Brain microvascular endothelial cell (primary cell): Measurements from ENCODE around the gene IFT81.
"Not testable (repeated sequence)": the region's sequence is repeated elsewhere in the genome, so short reads cannot be mapped to it uniquely, and the experiment has no call there.

ENCODE experiments used
- DNase-seq: peaks from one replicate; pipeline ENCODE4 v3.0.0-alpha.2; 2020
- H3K27ac ChIP-seq: fragments of 250-450 bp; sonication (Bioruptor Pico); 2 replicates; pipeline ENCODE4 v1.5.1; 2020; ENCODE audit warnings: mild to moderate bottlenecking, moderate library complexity
- H3K27me3 ChIP-seq: fragments of 250-450 bp; sonication (Bioruptor Pico); replicated peaks from 2 replicates; pipeline ENCODE4 v1.5.1; 2020; ENCODE audit warnings: mild to moderate bottlenecking
- H3K36me3 ChIP-seq: fragments of 250-450 bp; sonication (Bioruptor Pico); replicated peaks from 2 replicates; pipeline ENCODE4 v1.5.1; 2020; ENCODE audit warnings: mild to moderate bottlenecking
- H3K4me3 ChIP-seq: 2 replicates; pipeline ENCODE4 v1.5.1; 2011; ENCODE audit warnings: low read depth, mild to moderate bottlenecking, control low read depth, low read length, moderate library complexity
- in situ Hi-C: cut with HindIII; loops from 2 replicates; pipeline ENCODE4 v1.10.0; 2017; ENCODE audit warnings: low sequenced_read_pairs, low pct_ligation_motif_present
- TF ChIP-seq, protein P1 (sequence below): IDR thresholded peaks from 2 replicates; pipeline ENCODE4 v1.5.1; 2011; ENCODE audit warnings: low read depth, mild to moderate bottlenecking, moderate library complexity, low read length, control low read depth, inconsistent platforms; ENCODE audit errors: missing control alignments

The IFT81 gene

DNA sequence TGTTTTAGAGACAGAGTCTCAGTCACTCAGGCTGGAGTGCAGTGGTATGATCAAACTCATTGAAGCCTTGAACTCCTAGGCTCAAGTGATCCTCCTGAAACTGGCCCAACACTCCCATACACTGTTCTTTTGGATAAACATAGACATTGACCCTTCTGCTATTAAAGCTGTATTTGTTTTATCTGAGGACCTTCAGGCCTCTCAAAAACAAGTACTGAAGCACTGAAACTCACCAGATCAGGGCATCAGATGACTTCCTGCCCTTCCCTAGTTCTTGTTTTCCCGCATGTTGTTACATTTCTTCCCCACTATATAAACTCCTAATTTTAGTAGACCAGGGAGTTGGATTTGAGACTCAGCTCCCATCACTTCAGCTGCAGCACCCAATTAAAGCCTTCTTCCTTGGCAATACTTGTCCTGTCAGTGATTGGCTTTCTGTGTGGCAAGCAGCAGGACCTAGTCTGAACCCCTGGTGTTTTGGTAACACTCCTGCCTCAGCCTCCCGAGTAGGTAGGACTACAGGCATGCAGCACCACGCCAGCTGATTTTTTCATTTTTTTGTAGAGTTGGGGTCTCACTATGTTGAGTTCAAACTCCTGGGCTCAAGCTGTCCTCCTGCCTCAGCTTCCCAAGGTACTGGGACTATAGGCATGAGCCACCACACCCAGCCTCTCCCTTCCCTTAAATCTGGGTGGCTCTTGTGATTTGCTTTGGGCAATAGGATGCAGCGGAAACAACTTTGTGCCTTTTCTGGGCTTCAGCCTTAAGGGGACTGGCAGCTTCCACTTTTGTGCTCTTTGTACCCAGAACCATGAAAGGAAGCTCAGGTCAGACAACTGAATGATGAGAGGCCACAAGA, 12.5 kb upstream of the IFT81 start:
- Histone ChIP-seq H3K4me3 (no peak overlapping the region), H3K27ac (no peak overlapping the region), H3K27me3 (no peaks in the 10 kb centered on the region), H3K36me3 (no peaks in the 10 kb centered on the region)
- TF ChIP-seq, protein P1, sequence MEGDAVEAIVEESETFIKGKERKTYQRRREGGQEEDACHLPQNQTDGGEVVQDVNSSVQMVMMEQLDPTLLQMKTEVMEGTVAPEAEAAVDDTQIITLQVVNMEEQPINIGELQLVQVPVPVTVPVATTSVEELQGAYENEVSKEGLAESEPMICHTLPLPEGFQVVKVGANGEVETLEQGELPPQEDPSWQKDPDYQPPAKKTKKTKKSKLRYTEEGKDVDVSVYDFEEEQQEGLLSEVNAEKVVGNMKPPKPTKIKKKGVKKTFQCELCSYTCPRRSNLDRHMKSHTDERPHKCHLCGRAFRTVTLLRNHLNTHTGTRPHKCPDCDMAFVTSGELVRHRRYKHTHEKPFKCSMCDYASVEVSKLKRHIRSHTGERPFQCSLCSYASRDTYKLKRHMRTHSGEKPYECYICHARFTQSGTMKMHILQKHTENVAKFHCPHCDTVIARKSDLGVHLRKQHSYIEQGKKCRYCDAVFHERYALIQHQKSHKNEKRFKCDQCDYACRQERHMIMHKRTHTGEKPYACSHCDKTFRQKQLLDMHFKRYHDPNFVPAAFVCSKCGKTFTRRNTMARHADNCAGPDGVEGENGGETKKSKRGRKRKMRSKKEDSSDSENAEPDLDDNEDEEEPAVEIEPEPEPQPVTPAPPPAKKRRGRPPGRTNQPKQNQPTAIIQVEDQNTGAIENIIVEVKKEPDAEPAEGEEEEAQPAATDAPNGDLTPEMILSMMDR = no peak
- in situ Hi-C loops = no loop called here
- no peak for DNase-seq

DNA sequence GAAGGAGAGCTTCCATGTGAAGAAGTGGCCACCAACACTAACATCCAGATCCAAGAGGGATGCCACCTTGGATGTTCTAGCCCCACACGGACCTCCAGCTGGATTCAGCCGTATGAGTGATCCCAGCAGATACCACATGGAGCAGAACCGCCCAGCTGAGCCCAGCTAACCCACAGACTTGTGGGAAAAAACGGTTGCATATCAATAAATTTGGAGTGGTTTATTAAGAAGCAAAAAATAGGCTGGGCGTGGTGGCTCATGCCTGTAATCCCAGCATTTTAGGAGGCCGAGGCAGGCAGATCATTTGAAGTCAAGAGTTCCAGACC, 11.9 kb upstream of the IFT81 start:
- no peak overlapping the region for H3K4me3 ChIP-seq
- H3K27me3 ChIP-seq = no peaks in the 10 kb centered on the region
- H3K36me3 ChIP-seq = no peaks in the 10 kb centered on the region
- in situ Hi-C loops = no loop called here
- no peak overlapping the region for H3K27ac ChIP-seq
- TF ChIP-seq, protein P1 = no peak
- no peak for DNase-seq

DNA sequence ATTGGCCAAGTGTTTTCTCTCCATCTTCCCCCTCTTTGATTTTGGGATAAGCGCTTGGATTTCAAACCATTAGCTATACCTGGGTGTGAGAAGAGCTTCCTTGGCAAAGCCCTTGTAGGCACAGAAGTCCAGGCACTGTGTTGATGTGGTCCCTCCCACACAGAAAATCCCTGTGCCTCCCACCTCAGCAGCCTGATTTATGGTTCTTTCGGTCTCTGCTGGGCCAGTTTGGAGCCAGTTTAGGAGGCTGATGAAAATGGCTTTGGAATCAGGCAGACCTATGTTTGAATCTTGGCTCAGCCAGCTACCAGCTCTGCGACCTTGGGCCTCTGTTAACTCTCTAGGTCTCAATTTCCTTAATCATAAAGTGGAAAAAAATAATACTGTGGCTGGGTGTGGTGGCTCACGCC, 9.6 kb upstream of the IFT81 start:
- in situ Hi-C loops = no loop called here
- H3K36me3 ChIP-seq = no peaks in the 10 kb centered on the region

DNA sequence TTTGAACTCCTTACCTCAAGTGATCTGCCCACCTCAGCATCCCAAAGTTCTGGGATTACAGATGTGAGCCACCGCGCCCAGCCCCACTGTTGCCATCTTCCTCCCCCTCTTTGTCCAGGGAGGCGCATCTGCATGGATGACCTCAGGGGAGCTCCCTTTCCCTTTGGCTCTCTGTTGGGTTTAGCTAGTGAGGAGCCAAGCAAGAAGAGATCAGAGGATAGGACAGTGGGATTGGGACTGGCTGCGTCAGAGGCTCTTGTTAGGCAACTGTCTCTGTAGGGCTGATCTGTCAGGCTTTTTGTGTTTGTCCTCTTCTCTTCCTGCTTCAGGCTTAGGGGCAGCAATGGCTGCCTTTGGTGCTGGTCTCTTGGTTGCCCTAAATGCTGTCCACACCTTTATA, 8.5 kb upstream of the IFT81 start:
- H3K27me3 ChIP-seq = no peaks in the 10 kb centered on the region
- TF ChIP-seq, protein P1 = no peak
- H3K4me3 ChIP-seq = no peak overlapping the region
- no peak for DNase-seq
- H3K27ac ChIP-seq = no peak overlapping the region
- in situ Hi-C loops = no loop called here
- no peaks in the 10 kb centered on the region for H3K36me3 ChIP-seq

More for the DNA sequence above, 9.6 kb upstream of the IFT81 start:
- no peak overlapping the region for H3K27ac ChIP-seq
- H3K27me3 ChIP-seq = no peaks in the 10 kb centered on the region
- TF ChIP-seq, protein P1 = no peak
- DNase-seq = no peak
- no peak overlapping the region for H3K4me3 ChIP-seq

DNA sequence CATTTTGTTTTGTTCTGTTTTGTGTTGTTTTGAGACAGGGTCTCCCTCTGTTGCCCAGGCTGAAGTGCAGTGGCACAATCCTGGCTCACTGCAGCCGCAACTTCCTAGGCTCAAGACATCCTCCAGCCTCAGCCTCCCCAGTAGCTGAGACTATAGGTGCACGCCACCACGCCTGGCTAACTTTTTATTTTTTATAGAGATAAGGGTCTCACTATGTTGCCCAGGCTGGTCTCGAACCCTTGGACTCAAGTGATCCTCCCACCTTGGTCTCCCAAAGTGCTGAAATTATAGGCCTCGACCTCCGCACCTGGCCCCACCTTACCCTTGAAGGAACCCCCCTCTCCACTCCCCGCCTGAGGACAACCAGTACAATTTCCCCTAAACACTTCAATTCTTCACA, 7.5 kb upstream of the IFT81 start:
- in situ Hi-C loops = no loop called here
- Histone ChIP-seq H3K36me3 (no peaks in the 10 kb centered on the region), H3K27me3 (no peaks in the 10 kb centered on the region), H3K4me3 (no peak overlapping the region), H3K27ac (no peak overlapping the region)
- DNase-seq = no peak
- TF ChIP-seq, protein P1 = no peak

DNA sequence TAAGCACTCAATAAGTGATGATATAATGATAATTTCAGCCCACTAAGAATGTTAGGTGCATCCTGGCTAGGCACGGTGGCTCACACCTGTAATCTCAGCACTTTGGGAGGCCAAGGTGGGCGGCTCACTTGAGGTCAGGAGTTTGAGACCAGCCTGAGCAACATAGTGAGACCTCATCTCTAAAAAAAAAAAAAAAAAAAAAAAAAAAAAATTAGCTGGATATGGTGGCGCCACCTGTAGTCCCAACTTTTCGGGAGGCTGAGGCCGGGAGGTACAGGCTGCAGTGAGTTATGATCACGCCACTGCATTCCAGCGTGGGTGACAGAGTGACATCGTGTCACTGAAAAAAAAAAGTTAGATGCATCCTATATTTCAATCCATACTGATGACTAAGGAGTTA, 6.9 kb upstream of the IFT81 start:
- in situ Hi-C loops, H3K4me3 ChIP-seq, H3K27ac ChIP-seq, DNase-seq, H3K27me3 ChIP-seq, H3K36me3 ChIP-seq: not testable (repeated sequence)
- TF ChIP-seq, protein P1 = peak; percentile 44
